COLO668 (cell line): Measurements from ENCODE around the gene BCAS1.

ENCODE experiments used
- DNase-seq: peaks from one replicate; lab custom pipeline; 2025; ENCODE audit not compliant: unreplicated experiment; lab: John Stamatoyannopoulos, UW

Gene BCAS1

GRCh38 chr20:53967527-53967926, 102.9 kb downstream of the BCAS1 start:
- DNase-seq = no peak

- no peak for DNase-seq
Observed at GRCh38 chr20:53966774-53967398, 103.5 kb downstream of the BCAS1 start.

GRCh38 chr20:53964501-53965253, 105.7 kb downstream of the BCAS1 start:
- DNase-seq = no peak

- no peak for DNase-seq
Observed at GRCh38 chr20:53964067-53964466, 106.3 kb downstream of the BCAS1 start.

GRCh38 chr20:53963635-53964034, 106.8 kb downstream of the BCAS1 start:
- no peak for DNase-seq

GRCh38 chr20:53962388-53962787, 108.0 kb downstream of the BCAS1 start:
- DNase-seq = no peak

- no peak for DNase-seq
Observed at GRCh38 chr20:53961527-53961926, 108.9 kb downstream of the BCAS1 start.

GRCh38 chr20:53960579-53961272, 109.7 kb downstream of the BCAS1 start:
- no peak for DNase-seq

- DNase-seq = no peak
Observed at GRCh38 chr20:53959911-53960578, 110.3 kb downstream of the BCAS1 start.

- no peak for DNase-seq
Observed at GRCh38 chr20:53958260-53958659, 112.1 kb downstream of the BCAS1 start.

GRCh38 chr20:53957451-53958172, 112.8 kb downstream of the BCAS1 start:
- no peak for DNase-seq

GRCh38 chr20:53956013-53956715, 114.2 kb downstream of the BCAS1 start:
- DNase-seq = no peak

GRCh38 chr20:53954723-53955658, 115.4 kb downstream of the BCAS1 start:
- DNase-seq = no peak

- no peak for DNase-seq
Observed at GRCh38 chr20:53952528-53953096, 117.8 kb downstream of the BCAS1 start.

GRCh38 chr20:53950578-53950977, 119.8 kb downstream of the BCAS1 start:
- DNase-seq = no peak

GRCh38 chr20:53950031-53950430, 120.4 kb downstream of the BCAS1 start:
- no peak for DNase-seq

- DNase-seq = no peak
Observed at GRCh38 chr20:53949319-53949839, 121.0 kb downstream of the BCAS1 start.
